ENCODE measurements around the gene RER1.

RER1 gene

DNA sequence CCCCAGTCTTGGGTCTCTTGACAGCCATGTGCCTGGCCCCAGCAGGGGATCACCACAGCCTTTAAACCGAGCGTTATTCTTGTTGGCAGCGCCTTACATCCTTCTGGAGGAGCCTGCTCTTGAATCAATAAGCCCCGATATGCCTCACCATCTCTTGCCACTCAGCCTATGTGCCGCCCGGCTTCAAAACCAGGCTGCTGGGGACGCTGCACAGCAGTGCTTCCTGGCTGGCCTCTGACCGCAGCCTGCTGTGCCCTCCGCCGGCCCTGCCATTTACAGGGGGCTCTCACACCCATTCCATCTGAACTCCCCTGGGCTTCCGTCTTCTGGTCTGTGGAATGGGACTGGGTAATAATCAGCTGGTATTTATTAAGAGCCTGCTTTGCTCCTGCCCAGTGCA is 23.7 kb downstream of the RER1 start:
- ATAC-seq (no peak), DNase-seq (ENCODE audit: low spot score in 2 of 2) (no peak)
- no peaks in the 10 kb centered on the region for H3K9me3 Mint-ChIP-seq
- peak overlapping the region; percentile 87 for H3K4me3 Mint-ChIP-seq
- peaks cover 7% of the 10 kb centered on the region for H3K36me3 Mint-ChIP-seq
- peak overlapping the region; percentile 97 for H3K27ac Mint-ChIP-seq
- H3K4me1 Mint-ChIP-seq: peaks cover 39% of the 10 kb centered on the region

DNA sequence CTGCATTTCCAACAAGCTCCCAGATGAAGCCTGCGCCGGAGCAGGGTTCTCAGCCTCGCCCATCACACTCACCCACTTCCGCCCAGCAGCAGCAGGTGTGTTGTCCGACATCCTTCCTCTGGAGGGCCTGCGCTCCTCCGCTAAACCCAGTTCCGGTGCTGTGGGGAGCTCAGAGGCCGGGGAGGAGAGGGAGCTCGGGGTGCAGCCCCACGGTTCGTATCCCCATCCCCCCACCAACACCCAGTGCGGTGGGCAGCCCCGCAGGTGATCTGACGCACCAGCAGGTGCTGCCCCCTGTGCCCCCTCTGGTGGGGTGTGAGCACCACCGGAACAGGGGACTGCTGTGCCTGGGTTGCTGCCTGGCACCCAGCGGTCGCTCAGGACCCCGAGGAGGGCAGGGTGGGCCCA is 24.2 kb downstream of the RER1 start:
- ATAC-seq (no peak), DNase-seq (ENCODE audit: low spot score in 2 of 2) (peak; percentile 28 to 76)
- Mint-ChIP-seq H3K27ac (peak overlapping the region; percentile 97), H3K4me1 (peaks cover 39% of the 10 kb centered on the region), H3K36me3 (peaks cover 7% of the 10 kb centered on the region), H3K9me3 (no peaks in the 10 kb centered on the region), H3K4me3 (peak overlapping the region; percentile 87)

DNA sequence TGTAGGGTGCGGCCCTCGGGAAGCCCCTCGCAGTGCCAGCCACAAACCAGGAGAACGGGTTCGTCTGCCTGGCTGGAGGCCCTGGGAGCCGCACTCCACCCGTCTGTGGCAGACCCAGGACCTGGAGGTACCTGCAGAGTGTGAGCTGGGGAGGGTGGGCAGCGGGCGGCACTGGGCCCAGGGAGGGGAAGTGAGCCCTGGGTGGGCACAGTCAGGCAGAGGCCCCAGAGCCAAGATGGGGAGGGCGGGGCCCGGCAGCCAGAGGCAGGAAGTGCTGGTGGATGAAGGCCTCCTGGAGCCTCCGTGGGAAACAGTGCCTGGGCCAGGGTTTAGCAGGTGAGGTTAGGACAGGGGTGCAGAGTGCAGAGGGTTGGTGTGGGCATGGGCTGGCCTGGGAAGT is 24.8 kb downstream of the RER1 start:
- DNase-seq (ENCODE audit: low spot score in 2 of 2) (no peak), ATAC-seq (no peak)
- H3K9me3 Mint-ChIP-seq: no peaks in the 10 kb centered on the region
- H3K4me3 Mint-ChIP-seq: peak overlapping the region; percentile 87
- peak overlapping the region; percentile 97 for H3K27ac Mint-ChIP-seq
- peaks cover 39% of the 10 kb centered on the region for H3K4me1 Mint-ChIP-seq
- peaks cover 7% of the 10 kb centered on the region for H3K36me3 Mint-ChIP-seq

DNA sequence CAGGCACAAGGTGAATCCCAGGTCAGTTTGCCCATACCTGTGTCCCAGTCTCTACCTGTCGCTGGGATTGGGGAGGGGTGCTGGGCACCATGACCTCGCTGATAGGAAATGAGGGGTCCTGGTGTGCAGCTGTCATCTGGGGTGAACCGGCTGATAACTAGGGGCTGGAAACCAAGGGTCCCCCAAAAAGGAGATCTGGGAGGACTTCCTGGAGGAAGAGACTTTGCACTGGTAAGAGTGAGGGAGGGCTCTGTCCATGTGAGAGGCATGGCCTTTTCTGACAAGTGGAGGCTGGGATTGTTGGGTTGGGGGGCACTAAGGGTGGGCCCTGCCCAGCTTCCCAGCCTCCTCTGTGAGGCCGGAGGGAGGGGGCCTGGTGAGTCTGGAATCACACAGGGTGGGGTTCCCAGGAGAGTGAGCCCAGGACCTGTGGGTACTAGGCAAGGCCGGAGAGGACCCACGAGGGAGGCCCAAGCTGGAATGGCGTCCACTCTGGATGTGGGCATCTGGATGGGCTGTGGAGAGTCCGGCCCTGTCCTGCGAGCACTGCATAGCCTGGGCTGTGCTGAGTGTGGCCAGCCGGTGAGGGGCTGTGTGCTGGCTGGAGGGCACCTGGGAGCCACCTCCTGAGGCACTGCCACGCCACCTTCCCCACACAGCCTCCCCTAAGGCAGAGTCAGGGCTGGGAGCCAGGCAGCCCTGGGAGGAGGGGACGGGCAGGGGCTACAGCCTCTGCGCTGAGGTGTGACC is 25.6 kb downstream of the RER1 start:
- Mint-ChIP-seq H3K9me3 (no peaks in the 10 kb centered on the region), H3K27ac (peak overlapping the region; percentile 97), H3K36me3 (peaks cover 7% of the 10 kb centered on the region), H3K4me1 (peaks cover 39% of the 10 kb centered on the region), H3K4me3 (peak overlapping the region; percentile 87)
- no peak for ATAC-seq
- DNase-seq (ENCODE audit: low spot score in 2 of 2): no peak

DNA sequence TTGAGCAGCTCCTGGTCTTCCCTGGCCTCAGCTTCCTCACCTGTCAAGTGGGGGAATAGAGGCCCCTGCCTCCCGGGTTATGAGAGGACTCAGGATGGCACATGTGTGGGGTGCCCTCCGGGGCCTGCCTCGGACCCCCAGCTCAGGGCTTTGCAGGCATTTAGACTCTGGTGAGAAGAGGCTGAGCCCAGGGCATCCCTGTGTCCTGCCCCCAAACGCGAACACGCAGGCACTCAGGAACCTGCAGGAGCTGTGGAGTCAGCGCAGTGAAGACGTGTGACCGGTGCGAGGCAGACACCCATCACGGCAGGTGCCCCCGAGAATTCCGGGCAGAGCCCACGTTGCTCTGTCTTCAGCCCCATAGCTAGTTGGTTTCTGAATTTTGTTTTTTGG is 26.2 kb downstream of the RER1 start:
- no peak for DNase-seq (ENCODE audit: low spot score in 2 of 2)
- Mint-ChIP-seq H3K4me1 (peaks cover 39% of the 10 kb centered on the region), H3K4me3 (no peak overlapping the region), H3K27ac (no peak overlapping the region), H3K36me3 (peaks cover 7% of the 10 kb centered on the region), H3K9me3 (no peaks in the 10 kb centered on the region)
- no peak for ATAC-seq

DNA sequence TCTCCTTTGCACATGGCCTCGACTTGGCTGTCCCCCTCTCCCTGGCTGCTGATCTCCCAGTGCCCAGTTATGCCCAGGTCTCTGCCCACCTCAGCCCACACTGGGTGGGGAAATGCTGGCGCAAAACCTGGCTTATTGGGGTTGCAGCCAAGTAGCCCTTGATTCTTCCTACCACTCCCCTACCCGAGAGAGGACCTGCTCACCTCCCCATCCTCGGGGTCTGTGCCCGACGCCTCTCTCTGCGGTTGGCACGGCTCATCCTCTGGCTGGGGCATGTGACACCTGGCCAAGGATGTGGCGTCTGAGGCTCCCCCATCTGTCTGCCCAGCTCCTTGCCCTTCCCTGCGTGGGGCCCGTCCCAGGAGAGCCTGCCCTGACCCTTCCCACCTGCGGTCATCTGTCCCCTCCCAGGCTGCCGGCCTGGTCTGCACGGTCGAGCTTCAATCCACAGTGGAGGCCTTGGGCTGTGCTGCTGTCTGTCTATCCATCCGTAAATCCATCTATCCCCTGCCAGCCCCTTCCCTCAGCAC is 27.2 kb downstream of the RER1 start:
- Mint-ChIP-seq H3K4me3 (no peak overlapping the region), H3K9me3 (no peaks in the 10 kb centered on the region), H3K27ac (peak overlapping the region; percentile 60), H3K4me1 (peaks cover 38% of the 10 kb centered on the region), H3K36me3 (peaks cover 6% of the 10 kb centered on the region)
- DNase-seq (ENCODE audit: low spot score in 2 of 2) (no peak), ATAC-seq (no peak)

DNA sequence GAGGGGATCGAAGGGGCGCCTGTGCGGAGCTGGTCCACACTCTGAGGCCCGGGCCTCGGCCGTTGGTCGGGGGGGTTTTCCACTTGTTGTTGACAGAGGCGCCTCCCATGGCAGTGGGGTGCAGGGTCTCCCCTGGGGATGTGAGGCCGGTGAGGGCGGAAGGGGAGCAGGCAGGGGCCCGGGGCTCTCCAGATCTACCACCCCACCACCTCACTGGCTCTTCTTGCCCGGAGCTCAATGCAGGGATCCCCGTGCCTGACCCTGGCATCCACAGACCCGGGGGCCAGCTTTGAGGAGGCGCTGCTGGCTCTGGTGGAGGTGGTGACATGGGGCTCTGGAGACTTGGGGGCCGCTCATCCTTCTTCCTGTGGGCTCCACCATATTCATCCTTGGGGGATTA is 27.8 kb downstream of the RER1 start:
- DNase-seq (ENCODE audit: low spot score in 2 of 2) (no peak), ATAC-seq (no peak)
- Mint-ChIP-seq H3K36me3 (peaks cover under 1% of the 10 kb centered on the region), H3K9me3 (no peaks in the 10 kb centered on the region), H3K4me3 (no peak overlapping the region), H3K4me1 (peaks cover 32% of the 10 kb centered on the region), H3K27ac (peak overlapping the region; percentile 60)

DNA sequence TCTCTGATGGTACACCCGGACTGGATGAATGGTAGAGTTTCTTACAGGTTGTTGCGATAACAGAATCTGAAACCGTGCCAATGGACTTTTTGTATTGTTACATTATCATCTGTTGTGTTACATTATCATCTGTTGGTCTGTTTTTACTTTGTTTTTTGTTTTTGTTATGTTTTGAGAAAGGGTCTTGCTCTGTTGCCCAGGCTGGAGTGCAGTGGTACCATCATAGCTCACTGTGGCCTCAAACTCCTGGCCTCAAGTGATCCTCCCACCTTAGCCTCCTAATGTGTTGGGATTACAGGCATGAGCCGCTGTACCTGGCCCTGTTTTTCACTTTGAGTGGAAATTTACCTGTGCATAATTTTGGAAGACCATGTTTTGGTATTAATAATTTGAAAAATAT is 30.9 kb downstream of the RER1 start:
- Mint-ChIP-seq H3K27ac (no peak overlapping the region), H3K36me3 (no peaks in the 10 kb centered on the region), H3K9me3 (no peaks in the 10 kb centered on the region), H3K4me3 (no peak overlapping the region), H3K4me1 (peaks cover 5% of the 10 kb centered on the region)
- DNase-seq (ENCODE audit: low spot score in 2 of 2) (no peak), ATAC-seq (no peak)

DNA sequence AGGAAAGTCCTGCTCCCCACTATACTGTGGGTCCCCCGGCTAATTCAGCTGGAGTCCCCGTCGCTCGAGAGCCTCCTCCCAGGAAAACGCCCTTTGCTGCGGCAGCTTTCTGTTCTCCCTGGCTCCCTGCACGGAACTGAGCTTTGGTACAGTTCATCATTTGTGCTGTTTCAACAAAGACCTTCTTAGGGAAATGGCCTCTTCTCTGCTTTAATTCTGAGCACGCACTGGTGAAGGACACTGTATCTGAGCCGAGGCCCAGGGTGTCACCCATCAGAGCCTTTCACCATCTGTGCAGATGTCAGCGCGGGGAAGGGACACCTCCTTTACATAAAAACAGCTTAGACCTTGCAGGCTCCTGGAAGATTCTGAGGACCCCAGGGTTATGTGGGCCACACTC is 34.3 kb downstream of the RER1 start:
- H3K27ac Mint-ChIP-seq: no peak overlapping the region
- DNase-seq (ENCODE audit: low spot score in 2 of 2) (no peak), ATAC-seq (no peak)
- H3K36me3 Mint-ChIP-seq: no peaks in the 10 kb centered on the region
- H3K9me3 Mint-ChIP-seq: no peaks in the 10 kb centered on the region
- no peak overlapping the region for H3K4me3 Mint-ChIP-seq
- no peaks in the 10 kb centered on the region for H3K4me1 Mint-ChIP-seq

DNA sequence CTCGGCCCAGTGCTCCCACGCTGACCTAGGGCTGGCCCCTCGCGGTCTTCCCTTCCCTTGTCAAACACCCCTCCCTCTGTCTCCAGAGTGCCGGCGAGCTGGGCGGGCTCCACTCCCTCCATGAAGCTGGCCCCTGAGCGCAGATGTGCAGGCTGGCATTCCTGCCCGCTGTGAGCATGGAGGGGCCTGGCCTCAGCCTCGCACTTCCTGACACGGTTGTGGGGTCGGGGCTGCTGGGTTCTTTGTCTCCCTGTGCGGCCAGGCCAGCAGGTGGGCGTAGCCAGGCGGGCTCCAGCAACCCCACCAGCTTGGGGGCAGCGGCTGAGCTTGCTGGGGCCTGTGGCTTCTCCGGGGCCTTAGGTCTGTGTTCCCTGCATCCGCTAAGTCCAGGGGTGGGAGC is 34.9 kb downstream of the RER1 start:
- Mint-ChIP-seq H3K4me3 (no peak overlapping the region), H3K27ac (no peak overlapping the region), H3K9me3 (no peaks in the 10 kb centered on the region), H3K36me3 (no peaks in the 10 kb centered on the region), H3K4me1 (no peaks in the 10 kb centered on the region)
- ATAC-seq (no peak), DNase-seq (ENCODE audit: low spot score in 2 of 2) (no peak)

DNA sequence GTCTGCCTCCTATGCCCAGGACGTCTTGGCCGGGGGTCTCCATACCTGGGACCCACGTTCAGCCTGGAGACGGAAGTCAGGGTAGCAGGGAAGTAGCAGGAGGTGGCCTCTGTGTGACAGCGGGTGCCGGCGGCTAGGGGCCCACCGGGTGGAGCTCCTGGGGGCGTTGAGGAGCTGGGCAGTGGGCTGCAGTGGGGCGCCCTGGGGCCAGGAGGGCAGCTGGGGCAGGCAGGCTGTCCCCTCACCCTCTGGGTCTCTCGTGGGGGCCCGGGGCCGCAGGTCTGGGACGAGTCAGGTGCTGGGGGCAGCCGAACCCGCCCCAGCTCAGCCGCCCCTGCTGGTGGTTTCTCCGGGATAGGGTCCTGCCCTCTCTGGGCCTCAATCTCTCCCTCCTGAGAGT is 35.4 kb downstream of the RER1 start:
- no peak for ATAC-seq
- Mint-ChIP-seq H3K36me3 (no peaks in the 10 kb centered on the region), H3K9me3 (no peaks in the 10 kb centered on the region), H3K27ac (no peak overlapping the region), H3K4me3 (no peak overlapping the region), H3K4me1 (no peaks in the 10 kb centered on the region)
- no peak for DNase-seq (ENCODE audit: low spot score in 2 of 2)

DNA sequence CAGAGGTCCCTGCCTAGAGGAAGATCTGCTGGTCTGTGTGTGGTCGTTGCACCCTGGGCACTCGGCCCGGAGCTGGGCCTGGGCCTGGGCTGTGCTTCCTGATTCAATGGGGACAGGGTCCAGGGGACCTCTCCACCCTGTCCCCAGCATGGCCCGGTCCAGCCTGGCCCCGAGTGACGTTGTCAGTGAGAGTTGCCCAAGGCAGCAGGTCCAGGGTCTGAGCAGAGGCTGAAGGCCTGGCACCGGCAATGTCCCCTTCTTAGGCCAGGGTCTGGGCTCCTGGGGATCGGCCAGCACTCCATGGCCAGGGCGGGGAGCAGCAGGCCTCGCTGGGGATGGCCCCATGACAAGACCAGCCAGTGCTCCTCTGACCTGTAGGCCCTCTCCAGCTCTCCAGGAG is 36.3 kb downstream of the RER1 start:
- H3K27ac Mint-ChIP-seq: no peak overlapping the region
- no peaks in the 10 kb centered on the region for H3K9me3 Mint-ChIP-seq
- ATAC-seq: no peak
- no peaks in the 10 kb centered on the region for H3K4me1 Mint-ChIP-seq
- no peaks in the 10 kb centered on the region for H3K36me3 Mint-ChIP-seq
- DNase-seq (ENCODE audit: low spot score in 2 of 2): no peak
- H3K4me3 Mint-ChIP-seq: no peak overlapping the region

DNA sequence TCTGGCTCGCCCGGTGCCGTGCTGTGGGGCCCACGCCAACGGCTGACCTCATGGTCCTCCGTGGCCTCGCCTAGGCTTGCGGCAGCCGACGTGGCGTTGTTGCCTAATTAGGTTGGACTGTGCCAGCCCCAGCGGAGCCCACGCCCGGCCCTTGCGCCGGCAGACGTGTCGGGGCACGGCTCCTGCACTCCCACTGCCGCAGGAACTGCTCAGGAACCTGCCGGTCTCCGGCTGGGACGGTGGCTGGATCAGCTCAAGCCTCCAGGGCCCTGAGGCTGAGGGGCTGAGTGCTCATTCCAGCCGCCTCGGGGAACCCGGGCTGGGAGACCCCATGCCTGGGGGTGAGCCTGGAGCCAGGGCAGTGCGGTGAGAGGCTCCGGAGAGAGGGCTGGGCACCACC is 36.8 kb downstream of the RER1 start:
- Mint-ChIP-seq H3K9me3 (no peaks in the 10 kb centered on the region), H3K36me3 (no peaks in the 10 kb centered on the region), H3K27ac (no peak overlapping the region), H3K4me3 (no peak overlapping the region), H3K4me1 (no peaks in the 10 kb centered on the region)
- ATAC-seq (no peak), DNase-seq (ENCODE audit: low spot score in 2 of 2) (no peak)

DNA sequence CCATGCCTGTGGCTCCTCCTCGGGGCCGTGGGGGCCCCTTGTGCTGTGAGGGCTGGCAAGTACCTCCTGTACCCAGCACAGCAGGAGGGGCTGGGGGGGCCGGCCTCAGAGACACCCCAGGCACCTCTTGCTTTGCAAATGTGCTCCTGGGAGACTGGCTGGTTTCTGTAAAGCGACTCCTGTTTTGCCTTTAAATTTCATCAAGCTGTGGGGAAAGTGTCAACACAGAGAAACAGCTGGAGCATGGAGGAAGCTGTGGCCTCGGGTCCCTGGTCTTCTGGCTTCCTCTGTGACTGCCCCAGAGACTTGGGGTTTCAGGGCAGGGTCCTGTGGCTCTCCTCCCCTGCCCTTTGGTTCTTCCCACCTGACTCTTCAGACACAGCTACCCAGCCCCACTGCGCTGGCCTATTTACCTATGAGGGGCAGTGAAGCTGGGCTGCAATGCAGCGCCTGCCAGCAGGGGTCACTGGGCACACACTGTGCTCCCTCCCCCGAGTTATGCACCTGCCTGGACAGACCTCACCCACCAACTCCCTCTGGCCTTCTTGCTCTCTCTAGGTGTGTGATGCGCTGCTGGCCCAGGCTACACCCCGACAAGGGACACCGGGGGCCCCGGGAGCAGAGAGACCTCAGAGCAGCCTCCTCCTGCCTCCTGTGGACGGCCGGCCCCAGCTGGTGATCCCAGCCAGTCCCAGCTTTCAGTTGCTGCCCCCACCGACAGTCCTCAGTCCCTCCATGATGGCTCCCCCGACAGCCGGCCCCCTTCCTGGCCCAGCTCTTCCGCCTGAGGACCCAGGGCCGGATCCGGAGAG is 38.3 kb downstream of the RER1 start:
- H3K9me3 Mint-ChIP-seq: no peaks in the 10 kb centered on the region
- H3K27ac Mint-ChIP-seq: no peak overlapping the region
- DNase-seq (ENCODE audit: low spot score in 2 of 2) (peak in 1 of 2 donors; percentile 65), ATAC-seq (no peak)
- no peaks in the 10 kb centered on the region for H3K36me3 Mint-ChIP-seq
- no peaks in the 10 kb centered on the region for H3K4me1 Mint-ChIP-seq
- no peak overlapping the region for H3K4me3 Mint-ChIP-seq

DNA sequence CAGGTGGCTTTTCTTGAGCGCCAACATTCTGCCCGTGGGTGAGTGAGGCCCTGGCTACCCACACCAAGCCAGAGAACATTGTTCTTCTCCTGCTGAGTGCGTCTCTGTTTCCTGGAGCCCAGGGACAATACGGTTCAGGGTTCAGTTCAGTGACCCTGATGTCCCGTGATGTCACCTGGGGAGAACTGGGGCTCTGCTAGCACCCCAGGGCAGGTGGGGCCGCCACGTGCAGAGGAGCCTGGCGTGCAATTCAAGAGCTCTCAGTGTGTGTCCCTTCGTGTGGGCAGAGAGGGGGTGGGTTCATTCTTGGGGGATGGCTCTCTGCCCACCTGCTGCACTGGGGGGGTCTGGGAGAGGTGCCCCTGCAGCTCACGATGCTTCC is 38.9 kb downstream of the RER1 start:
- H3K4me3 Mint-ChIP-seq: no peak overlapping the region
- H3K27ac Mint-ChIP-seq: no peak overlapping the region
- no peaks in the 10 kb centered on the region for H3K36me3 Mint-ChIP-seq
- H3K4me1 Mint-ChIP-seq: no peaks in the 10 kb centered on the region
- H3K9me3 Mint-ChIP-seq: no peaks in the 10 kb centered on the region
- no peak for ATAC-seq
- DNase-seq (ENCODE audit: low spot score in 2 of 2): no peak

DNA sequence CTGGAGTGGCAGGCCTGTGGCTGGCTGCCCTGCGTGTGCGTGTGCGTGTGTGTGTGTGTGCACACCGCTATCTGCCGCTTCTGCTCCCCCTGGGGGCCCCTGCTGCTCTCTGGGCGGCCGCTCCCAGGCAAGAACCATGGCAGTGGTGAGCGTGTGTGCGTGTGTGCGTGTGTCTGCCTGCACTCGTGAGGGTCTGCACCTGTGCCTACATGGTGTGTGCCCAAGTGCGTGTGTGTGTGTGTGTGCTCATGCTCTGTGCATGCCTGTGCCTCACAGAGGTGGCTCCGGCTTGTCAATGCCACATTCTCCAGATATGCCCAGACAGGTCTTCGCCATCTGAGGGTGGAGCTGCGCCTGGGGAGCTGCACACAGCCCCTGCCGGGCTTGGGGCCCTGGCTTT is 39.5 kb downstream of the RER1 start:
- DNase-seq (ENCODE audit: low spot score in 2 of 2) (no peak), ATAC-seq (no peak)
- Mint-ChIP-seq H3K27ac (no peak overlapping the region), H3K9me3 (no peaks in the 10 kb centered on the region), H3K4me3 (no peak overlapping the region), H3K36me3 (no peaks in the 10 kb centered on the region), H3K4me1 (no peaks in the 10 kb centered on the region)
